Measurements from ENCODE around the gene GNG4. TPM values are rescaled to one million over a fixed set of nuclear protein-coding genes. Genes with fewer than 3 reads are reported as not detected.

The GNG4 gene
- total and polyA plus RNA-seq, 7 donors, result 1.5 to 31.9 (median 3.9) TPM

GRCh38 chr1:235673981-235674380, 24.4 kb upstream of the GNG4 start:
- 79 to 80% methylated on average over 7 of the region's 7 CpGs for WGBS, 2 donors
- H3K27me3 ChIP-seq, result no peaks in the 10 kb centered on the region
- no peak for DNase-seq
- TF ChIP-seq CTCF (IDR thresholded peaks at IDR 0.05) (no peak), EP300 (IDR thresholded peaks at IDR 0.05) (no peak), POLR2A (IDR thresholded peaks at IDR 0.05) (no peak), POLR2AphosphoS5 (IDR thresholded peaks at IDR 0.05) (no peak)
- no peaks in the 10 kb centered on the region for H3K4me1 ChIP-seq
- peaks cover 4 to 87% (median 53%) of the 10 kb centered on the region in 4 donors for H3K36me3 ChIP-seq
- no peak overlapping the region for H3K4me3 ChIP-seq
- H3K9me3 ChIP-seq, result peaks cover 6 to 15% (median 11%) of the 10 kb centered on the region in 4 donors
- no peak overlapping the region for H3K27ac ChIP-seq
- intact Hi-C loops (cut with DNase I), result no loop called here

- Histone ChIP-seq H3K9me3 (peaks cover 6 to 15% (median 11%) of the 10 kb centered on the region in 4 donors), H3K27me3 (no peaks in the 10 kb centered on the region), H3K4me1 (no peaks in the 10 kb centered on the region), H3K36me3 (peaks cover 4 to 70% (median 48%) of the 10 kb centered on the region in 4 donors), H3K27ac (no peak overlapping the region), H3K4me3 (no peak overlapping the region)
- DNase-seq, result no peak
- intact Hi-C loops (cut with DNase I), result no loop called here
- TF ChIP-seq POLR2AphosphoS5 (IDR thresholded peaks at IDR 0.05), result no peak
- TF ChIP-seq CTCF (IDR thresholded peaks at IDR 0.05), result no peak
- TF ChIP-seq POLR2A (IDR thresholded peaks at IDR 0.05), result no peak
- no peak for TF ChIP-seq EP300 (IDR thresholded peaks at IDR 0.05)
- WGBS, 2 donors, result 91 to 92% methylated on average over 1 of the region's 1 CpG
These were observed 22.4 kb upstream of the GNG4 start for GRCh38 chr1:235671992-235672391.

GRCh38 chr1:235670157-235670776, 20.7 kb upstream of the GNG4 start:
- Histone ChIP-seq H3K4me1 (no peaks in the 10 kb centered on the region), H3K27ac (no peak overlapping the region), H3K27me3 (no peaks in the 10 kb centered on the region), H3K36me3 (peaks cover 4 to 53% (median 32%) of the 10 kb centered on the region in 4 donors), H3K9me3 (peaks cover 6 to 15% (median 11%) of the 10 kb centered on the region in 4 donors), H3K4me3 (no peak overlapping the region)
- 97% methylated on average over 8 of the region's 8 CpGs for WGBS, 2 donors
- DNase-seq, result no peak
- intact Hi-C loops (cut with DNase I), result no loop called here
- TF ChIP-seq POLR2AphosphoS5 (IDR thresholded peaks at IDR 0.05) (no peak), POLR2A (IDR thresholded peaks at IDR 0.05) (no peak), EP300 (IDR thresholded peaks at IDR 0.05) (no peak), CTCF (IDR thresholded peaks at IDR 0.05) (no peak)

- WGBS, 2 donors, result 95 to 97% methylated on average over 3 of the region's 3 CpGs
- no peak overlapping the region for H3K4me3 ChIP-seq
- H3K27ac ChIP-seq, result no peak overlapping the region
- intact Hi-C loops (cut with DNase I), result no loop called here
- TF ChIP-seq POLR2AphosphoS5 (IDR thresholded peaks at IDR 0.05), result no peak
- no peak for TF ChIP-seq CTCF (IDR thresholded peaks at IDR 0.05)
- TF ChIP-seq POLR2A (IDR thresholded peaks at IDR 0.05), result no peak
- TF ChIP-seq EP300 (IDR thresholded peaks at IDR 0.05), result no peak
- no peak for DNase-seq
- H3K27me3 ChIP-seq, result no peaks in the 10 kb centered on the region
- H3K4me1 ChIP-seq, result no peaks in the 10 kb centered on the region
- H3K36me3 ChIP-seq, result peaks cover 0 to 45% (median 25%) of the 10 kb centered on the region in 4 donors
- H3K9me3 ChIP-seq, result peaks cover 6 to 15% (median 10%) of the 10 kb centered on the region in 4 donors
These were observed 19.7 kb upstream of the GNG4 start for GRCh38 chr1:235669277-235669676.

- H3K36me3 ChIP-seq, result peaks cover 0 to 34% (median 9%) of the 10 kb centered on the region in 4 donors
- H3K27ac ChIP-seq, result no peak overlapping the region
- H3K9me3 ChIP-seq, result no peaks in the 10 kb centered on the region
- intact Hi-C loops (cut with DNase I), result no loop called here
- H3K4me3 ChIP-seq, result no peak overlapping the region
- WGBS, 2 donors, result 96 to 97% methylated on average over 4 of the region's 4 CpGs
- no peaks in the 10 kb centered on the region for H3K27me3 ChIP-seq
- DNase-seq, result no peak
- no peak for TF ChIP-seq POLR2A (IDR thresholded peaks at IDR 0.05)
- H3K4me1 ChIP-seq, result no peaks in the 10 kb centered on the region
These were observed 14.0 kb upstream of the GNG4 start for GRCh38 chr1:235663628-235664027.

All from sigmoid colon (tissue), 7 donors.